DOHH2 (cell line): Measurements from ENCODE around the gene TAF5L.

Experiments used
- H3F3A ChIP-seq: fragments of 200-600 bp; sonication (generic), shearing (Covaris generic); 2 replicates; pipeline ENCODE4 v1.6.0; 2016; ENCODE audit warnings: antibody characterized with exemption, mild to moderate bottlenecking; ENCODE audit not compliant: control insufficient read depth, insufficient read depth
- H3K27ac ChIP-seq: fragments of 200-600 bp; sonication (generic); 2 replicates; pipeline ENCODE4 v1.5.1; 2014; ENCODE audit warnings: low read depth, mild to moderate bottlenecking, low read length, moderate library complexity
- H3K27me3 ChIP-seq: fragments of 200-600 bp; sonication (generic); 2 replicates; pipeline ENCODE4 v1.6.1; 2014; ENCODE audit warnings: mild to moderate bottlenecking, low read length, mixed read lengths; ENCODE audit not compliant: control insufficient read depth
- H3K36me3 ChIP-seq: fragments of 200-600 bp; sonication (generic); 2 replicates; pipeline ENCODE4 v1.6.1; 2014; ENCODE audit warnings: mild to moderate bottlenecking, low read length, moderate library complexity, mixed read lengths; ENCODE audit not compliant: control insufficient read depth
- H3K4me1 ChIP-seq: fragments of 200-600 bp; sonication (generic); 2 replicates; pipeline ENCODE4 v1.6.1; 2014; ENCODE audit warnings: mild to moderate bottlenecking, low read length, mixed read lengths; ENCODE audit not compliant: control insufficient read depth
- H3K4me2 ChIP-seq: fragments of 200-600 bp; sonication (generic); 2 replicates; pipeline ENCODE4 v1.6.0; 2014; ENCODE audit warnings: mild to moderate bottlenecking, low read length, moderate library complexity
- H3K4me3 ChIP-seq: fragments of 200-600 bp; sonication (generic); 2 replicates; pipeline ENCODE4 v1.5.1; 2014; ENCODE audit warnings: mild to moderate bottlenecking, low read length, mixed read lengths
- H3K79me2 ChIP-seq: fragments of 200-600 bp; sonication (generic); 2 replicates; pipeline ENCODE4 v1.6.1; 2014; ENCODE audit warnings: mild to moderate bottlenecking, low read length, mixed read lengths; ENCODE audit not compliant: control insufficient read depth
- H3K9me2 ChIP-seq: fragments of 200-600 bp; sonication (generic); replicated peaks from 2 replicates; pipeline ENCODE4 v1.6.1; 2014; ENCODE audit warnings: mild to moderate bottlenecking, low read length, mixed read lengths; ENCODE audit not compliant: control insufficient read depth
- H3K9me3 ChIP-seq: fragments of 200-600 bp; sonication (generic); 2 replicates; pipeline ENCODE4 v1.6.1; 2014; ENCODE audit warnings: antibody characterized with exemption, low read length, mixed read lengths; ENCODE audit not compliant: control insufficient read depth, insufficient read depth
- H4K20me1 ChIP-seq: fragments of 200-600 bp; sonication (generic); 2 replicates; pipeline ENCODE4 v1.6.0; 2014; ENCODE audit warnings: low read depth, mild to moderate bottlenecking, antibody characterized with exemption, low read length, moderate library complexity; ENCODE audit not compliant: control insufficient read depth, insufficient read depth
- EZH2phosphoT487 ChIP-seq: fragments of 200-600 bp; sonication (generic); IDR thresholded peaks from 2 replicates; pipeline ENCODE4 v1.6.1; 2017; ENCODE audit warnings: borderline replicate concordance, mild to moderate bottlenecking, antibody characterized with exemption, low read length, moderate library complexity, mixed read lengths
- TF ChIP-seq, protein P1 (sequence below): fragments of 200-600 bp; sonication (generic); IDR thresholded peaks from one replicate; pipeline ENCODE4 v1.5.1; 2014; ENCODE audit warnings: antibody characterized with exemption, mild to moderate bottlenecking, low read depth, low read length; ENCODE audit not compliant: poor library complexity, severe bottlenecking

TAF5L gene

DNA sequence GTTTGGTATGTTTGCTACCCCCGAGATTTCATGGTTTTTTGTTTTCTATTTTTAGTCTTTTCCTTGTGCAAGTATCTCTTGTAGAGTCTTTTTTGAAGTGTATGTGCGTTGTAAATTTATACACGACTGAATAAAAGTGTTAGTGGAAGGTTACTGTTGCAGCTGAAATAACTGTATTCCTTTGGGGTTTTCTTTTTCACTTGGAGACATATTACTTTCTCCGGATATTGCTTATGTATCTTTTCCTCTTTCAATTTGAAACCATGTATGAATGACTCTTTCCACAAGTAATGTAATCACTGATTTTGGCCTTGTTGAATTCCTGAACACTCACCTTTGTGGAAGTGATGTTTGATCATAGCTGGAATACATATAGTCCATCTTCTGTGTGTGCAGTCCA lies 1.1 kb upstream of the TAF5L start:
- Histone ChIP-seq H3F3A (no peaks in the 10 kb centered on the region), H3K4me3 (peak overlapping the region; percentile 93), H3K27me3 (no peaks in the 10 kb centered on the region), H3K27ac (no peak overlapping the region), H3K36me3 (peaks cover 52% of the 10 kb centered on the region), H3K9me3 (no peaks in the 10 kb centered on the region), H3K79me2 (peaks cover 94% of the 10 kb centered on the region), H4K20me1 (peaks cover 4% of the 10 kb centered on the region; the same call in 1 of the 2 replicates), H3K9me2 (no peaks in the 10 kb centered on the region), H3K4me2 (peak overlapping the region; percentile 77), H3K4me1 (peaks cover 25% of the 10 kb centered on the region)
- TF ChIP-seq, protein P1, sequence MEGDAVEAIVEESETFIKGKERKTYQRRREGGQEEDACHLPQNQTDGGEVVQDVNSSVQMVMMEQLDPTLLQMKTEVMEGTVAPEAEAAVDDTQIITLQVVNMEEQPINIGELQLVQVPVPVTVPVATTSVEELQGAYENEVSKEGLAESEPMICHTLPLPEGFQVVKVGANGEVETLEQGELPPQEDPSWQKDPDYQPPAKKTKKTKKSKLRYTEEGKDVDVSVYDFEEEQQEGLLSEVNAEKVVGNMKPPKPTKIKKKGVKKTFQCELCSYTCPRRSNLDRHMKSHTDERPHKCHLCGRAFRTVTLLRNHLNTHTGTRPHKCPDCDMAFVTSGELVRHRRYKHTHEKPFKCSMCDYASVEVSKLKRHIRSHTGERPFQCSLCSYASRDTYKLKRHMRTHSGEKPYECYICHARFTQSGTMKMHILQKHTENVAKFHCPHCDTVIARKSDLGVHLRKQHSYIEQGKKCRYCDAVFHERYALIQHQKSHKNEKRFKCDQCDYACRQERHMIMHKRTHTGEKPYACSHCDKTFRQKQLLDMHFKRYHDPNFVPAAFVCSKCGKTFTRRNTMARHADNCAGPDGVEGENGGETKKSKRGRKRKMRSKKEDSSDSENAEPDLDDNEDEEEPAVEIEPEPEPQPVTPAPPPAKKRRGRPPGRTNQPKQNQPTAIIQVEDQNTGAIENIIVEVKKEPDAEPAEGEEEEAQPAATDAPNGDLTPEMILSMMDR: no peak
- no peak for TF ChIP-seq EZH2phosphoT487

DNA sequence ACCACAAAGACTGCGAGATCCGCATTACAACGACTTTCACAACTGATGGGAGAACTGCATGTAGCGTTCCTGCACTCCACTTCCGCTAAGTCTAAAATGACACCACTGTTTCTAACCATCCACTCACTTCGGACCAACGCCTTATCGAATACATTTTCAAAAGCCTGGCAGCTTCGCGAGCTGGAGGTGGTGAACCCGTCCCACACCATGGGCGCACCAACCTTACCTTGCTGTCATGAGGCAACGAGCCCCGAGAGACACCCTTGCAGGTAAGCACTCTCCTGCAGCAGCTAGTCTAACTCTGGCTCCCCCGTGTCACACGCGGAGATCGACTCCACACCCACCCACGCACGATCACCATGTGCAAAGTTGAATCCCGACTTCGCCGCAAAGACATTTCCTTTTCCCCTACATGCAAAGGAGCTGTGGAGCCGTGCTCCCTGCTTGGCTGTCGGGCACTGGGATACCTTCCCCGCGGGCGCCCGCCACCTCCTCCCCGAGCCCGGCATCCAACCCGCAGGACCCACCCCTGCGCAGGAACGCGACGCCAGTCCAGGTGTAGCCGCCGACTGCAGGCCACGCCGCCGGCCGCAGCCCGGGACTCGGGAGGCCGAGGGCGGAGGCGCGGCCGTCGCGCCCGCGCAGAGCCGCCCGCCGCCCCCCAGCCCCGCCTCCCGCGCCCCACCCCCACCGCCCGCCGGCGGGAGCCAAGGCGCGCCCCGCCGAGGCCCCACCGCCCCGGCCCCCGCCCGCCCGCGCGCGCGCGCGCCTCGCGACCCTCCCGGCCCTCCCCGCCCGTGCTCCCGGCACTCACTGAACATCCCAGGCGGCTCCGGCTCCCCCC lies 629 bp downstream of the TAF5L start:
- no peaks in the 10 kb centered on the region for H3F3A ChIP-seq
- peaks cover 4% of the 10 kb centered on the region; the same call in 1 of the 2 replicates for H4K20me1 ChIP-seq
- peaks cover 41% of the 10 kb centered on the region for H3K36me3 ChIP-seq
- H3K9me3 ChIP-seq: no peaks in the 10 kb centered on the region
- H3K4me3 ChIP-seq: peak overlapping the region; percentile 93
- peak overlapping the region; percentile 92 for H3K4me2 ChIP-seq
- TF ChIP-seq, protein P1: no peak
- no peak for TF ChIP-seq EZH2phosphoT487
- H3K4me1 ChIP-seq: peaks cover 25% of the 10 kb centered on the region
- H3K79me2 ChIP-seq: peaks cover 94% of the 10 kb centered on the region
- H3K27ac ChIP-seq: peak overlapping the region; percentile 20
- H3K27me3 ChIP-seq: no peaks in the 10 kb centered on the region
- no peaks in the 10 kb centered on the region for H3K9me2 ChIP-seq

DNA sequence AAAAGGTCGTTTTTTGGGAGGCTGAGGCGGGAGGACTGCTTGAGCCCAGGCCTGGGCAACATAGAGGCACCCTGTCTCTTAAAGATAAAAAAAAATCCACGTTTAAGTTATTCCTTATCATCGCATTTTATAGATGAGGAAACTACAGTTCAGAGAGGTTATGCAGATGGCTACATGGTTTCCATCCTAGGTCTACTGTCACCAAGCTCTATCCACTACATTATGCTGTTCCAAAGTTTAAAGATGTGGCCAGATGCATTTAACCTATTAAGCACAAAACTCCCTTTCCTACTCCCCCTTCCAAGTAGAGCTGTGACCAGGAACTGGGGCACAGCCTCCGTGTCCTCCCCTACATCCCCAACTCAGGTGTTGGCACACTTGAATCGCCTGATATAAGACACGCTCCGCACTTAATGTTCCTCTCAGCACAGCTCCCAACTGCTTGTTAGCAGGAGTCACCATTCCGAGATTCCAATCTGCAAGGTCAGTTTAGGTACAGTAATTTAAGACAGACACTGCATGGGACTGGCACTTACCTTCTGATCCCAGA lies 1.3 kb downstream of the TAF5L start:
- H3K9me2 ChIP-seq: no peaks in the 10 kb centered on the region

More for the DNA sequence above, 1.3 kb downstream of the TAF5L start:
- Histone ChIP-seq H3F3A (no peaks in the 10 kb centered on the region), H3K27me3 (no peaks in the 10 kb centered on the region), H3K4me2 (peak overlapping the region; percentile 92), H3K4me1 (peaks cover 25% of the 10 kb centered on the region), H3K9me3 (no peaks in the 10 kb centered on the region), H4K20me1 (peaks cover 4% of the 10 kb centered on the region; the same call in 1 of the 2 replicates), H3K36me3 (peaks cover 34% of the 10 kb centered on the region), H3K79me2 (peaks cover 94% of the 10 kb centered on the region), H3K27ac (peak overlapping the region; percentile 20; the same call in 1 of the 2 replicates), H3K4me3 (peak overlapping the region; percentile 85)
- no peak for TF ChIP-seq EZH2phosphoT487
- TF ChIP-seq, protein P1: no peak
